A172 (cell line): Measurements from ENCODE around the gene SCLY. TPM values are rescaled to one million over a fixed set of nuclear protein-coding genes. Genes with fewer than 3 reads are reported as not detected.

Experiments
- DNase-seq: peaks from one replicate; pipeline ENCODE4 v3.0.0-alpha.2; 2015; ENCODE audit warnings: low spot score
- total RNA-seq: library from RNA; depleted of rRNA; stranded (reverse); fragments of >200 nt; shearing (Covaris generic); gene quantifications from 2 replicates; pipeline ENCODE4 v1.2.3, GENCODE V29; 2014

The SCLY gene
- total RNA-seq, 1 experiment from 2014 or later: 79.9 TPM

DNA sequence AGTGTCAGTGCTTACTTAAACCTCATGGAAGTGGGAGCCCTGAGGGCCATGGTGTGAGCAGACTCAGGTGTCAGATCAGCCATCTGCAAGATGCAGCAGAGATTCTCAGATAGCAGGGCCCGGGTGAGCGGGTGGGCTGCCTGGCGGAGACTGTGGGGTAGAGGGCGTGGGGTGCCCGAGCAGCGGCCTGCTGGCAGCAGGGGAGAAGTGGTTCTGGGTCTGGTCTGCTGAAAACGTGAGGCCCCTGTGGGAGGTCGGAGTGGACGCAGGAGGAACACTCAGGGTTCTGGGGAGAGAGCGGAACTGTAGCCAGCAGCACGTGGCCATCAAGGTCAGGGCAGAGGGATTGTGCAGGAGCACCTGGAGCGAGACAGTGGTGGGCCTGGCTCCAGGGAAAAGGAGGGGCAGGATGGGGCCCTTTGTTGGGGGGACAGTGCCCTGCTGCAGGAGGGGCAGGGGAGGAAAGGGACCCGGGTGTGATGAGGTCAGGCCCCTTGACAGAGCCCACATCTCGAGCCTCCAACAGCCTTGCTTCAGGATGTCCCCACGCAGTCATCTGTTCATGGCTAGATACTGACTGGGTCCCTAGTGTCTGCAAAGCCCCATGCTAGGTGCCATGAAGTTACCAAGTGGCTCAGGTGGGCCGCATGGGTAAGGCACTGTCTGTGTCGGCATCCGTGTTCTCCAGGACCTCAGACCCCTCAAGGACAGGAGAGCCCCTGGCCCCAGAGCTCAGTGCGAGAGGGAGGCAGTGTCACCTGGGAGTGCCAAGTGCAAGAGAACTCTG is 36.6 kb downstream of the SCLY start:
- DNase-seq: no peak

DNA sequence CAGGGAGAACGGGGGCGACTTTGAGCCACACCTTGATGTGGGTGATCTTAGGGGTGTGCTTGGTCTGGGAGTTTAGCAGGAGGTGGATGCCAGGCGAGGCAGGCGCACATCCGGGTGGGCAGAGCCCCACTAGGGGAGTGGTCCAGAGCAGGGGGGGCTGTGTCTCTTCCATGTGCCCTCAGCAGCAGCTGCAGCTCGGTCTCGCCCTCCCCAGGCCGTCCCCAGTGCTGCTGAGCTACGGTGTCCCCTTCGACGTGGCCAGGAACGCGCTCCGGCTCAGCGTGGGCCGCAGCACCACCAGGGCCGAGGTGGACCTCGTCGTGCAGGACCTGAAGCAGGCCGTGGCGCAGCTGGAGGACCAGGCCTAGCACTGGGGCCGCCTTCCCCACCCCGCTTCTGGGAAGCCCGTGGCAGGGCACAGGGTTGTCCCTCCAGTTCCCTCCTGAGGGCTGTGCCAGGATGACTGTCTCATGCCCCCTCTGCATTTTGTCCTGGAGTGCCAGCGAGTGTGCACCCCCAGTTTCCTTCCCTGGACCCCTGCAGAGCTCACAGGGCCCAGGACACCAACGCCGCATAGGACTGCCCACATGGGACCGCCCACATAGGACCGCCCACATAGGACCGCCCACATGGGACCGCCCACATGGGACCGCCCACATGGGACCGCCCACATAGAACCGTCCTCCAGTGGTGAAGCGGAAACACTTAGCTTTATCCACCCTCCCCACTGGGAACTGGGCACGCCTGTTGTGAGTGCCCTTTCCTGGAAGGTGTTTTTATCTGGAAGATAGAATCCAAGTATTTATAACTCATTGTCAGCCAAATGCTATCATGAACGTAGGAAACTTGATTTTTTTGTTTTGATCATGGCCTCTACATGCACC is 37.4 kb downstream of the SCLY start:
- peak; percentile 79 for DNase-seq

DNA sequence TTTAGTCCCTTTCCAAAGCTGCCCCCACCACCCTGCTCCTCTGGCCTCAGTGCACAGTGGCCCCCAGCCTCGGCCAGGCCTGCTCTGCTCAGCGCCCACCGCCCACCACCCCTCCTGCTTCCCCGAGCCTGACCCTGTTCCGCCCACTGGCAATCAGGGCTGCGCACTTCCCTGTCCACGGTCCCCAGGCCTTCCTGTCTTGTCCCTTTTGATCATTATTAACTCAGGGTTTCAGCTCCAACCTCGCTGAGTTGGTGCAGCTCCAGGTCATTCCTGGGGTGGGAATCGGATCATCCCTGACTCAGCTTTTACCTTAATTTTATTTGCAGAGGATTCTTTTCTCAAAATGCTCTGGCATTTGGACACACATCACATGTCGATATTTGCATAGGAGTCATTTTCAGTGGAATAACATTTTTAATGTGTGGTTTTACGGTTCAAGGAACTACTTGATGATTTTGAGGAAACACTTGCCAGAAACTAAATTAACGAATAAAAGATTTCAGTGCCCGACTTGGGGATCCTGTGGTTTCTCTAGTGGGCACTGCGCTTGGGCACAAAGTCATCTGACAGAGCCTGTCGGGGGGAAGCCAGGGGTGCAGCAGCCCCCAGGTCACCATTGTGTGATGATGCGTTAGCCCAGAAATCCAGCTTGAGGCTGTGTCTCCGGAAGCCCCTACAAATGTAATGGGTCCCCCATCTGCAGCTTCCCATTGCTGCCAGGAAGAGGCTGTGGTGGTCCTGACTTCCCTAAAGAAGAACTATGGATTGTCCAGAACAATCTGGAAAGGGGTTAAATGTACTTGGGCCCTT is 38.3 kb downstream of the SCLY start:
- DNase-seq: no peak

DNA sequence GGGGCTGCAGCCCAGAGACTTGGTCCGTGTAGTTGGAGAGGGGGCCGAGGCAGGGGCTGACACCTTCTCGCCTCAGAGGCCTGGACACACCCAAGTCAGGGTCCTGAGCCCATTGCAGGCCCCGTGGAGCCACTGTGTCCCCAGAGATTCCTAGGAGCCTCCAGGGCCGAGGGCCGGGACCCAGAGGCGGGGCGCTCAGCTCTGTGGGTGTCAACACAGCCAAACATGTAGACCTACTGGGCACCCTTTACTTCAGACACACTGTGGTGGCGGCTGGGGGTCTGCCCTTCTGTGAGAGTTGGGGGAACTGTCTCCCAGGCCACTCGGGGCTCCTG is 38.9 kb downstream of the SCLY start:
- DNase-seq: no peak

DNA sequence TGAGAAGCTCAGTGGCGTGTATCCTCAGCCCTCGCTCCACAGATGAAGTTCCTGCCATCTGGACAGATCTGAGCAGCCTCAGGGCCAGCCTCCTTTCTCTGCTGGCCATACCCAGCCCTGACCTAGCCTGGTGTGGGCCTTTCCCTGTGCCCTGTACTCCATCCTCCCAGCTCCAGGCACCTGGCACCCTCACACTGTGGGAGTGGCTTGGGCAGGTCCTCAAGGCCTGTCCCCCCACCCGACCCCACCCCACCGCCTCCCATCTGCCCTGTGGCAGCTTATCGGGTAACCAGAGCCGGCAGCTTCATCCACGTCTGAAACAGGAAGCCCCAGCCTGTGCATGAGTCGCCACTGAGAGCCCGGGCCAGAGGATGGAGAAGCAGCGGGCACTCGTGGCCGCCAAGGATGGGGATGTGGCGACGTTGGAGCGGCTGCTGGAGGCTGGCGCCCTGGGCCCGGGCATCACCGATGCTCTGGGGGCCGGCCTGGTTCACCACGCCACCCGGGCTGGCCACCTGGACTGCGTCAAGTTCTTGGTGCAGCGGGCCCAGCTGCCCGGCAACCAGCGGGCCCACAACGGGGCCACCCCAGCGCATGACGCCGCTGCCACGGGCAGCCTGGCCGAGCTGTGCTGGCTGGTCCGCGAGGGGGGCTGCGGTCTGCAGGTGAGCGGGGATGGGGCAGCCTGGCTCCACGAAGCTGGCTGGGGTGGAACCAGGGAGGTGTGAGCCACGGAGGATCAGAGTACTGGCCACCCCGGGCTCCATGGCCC is 39.4 kb downstream of the SCLY start, which contains the start of gene ESPNL:
ESPNL (plus strand) TSS at position 292 of the 772 bp plus-strand sequence; CDS start at position 372, 80 bp downstream.
- peak; percentile 26 for DNase-seq

DNA sequence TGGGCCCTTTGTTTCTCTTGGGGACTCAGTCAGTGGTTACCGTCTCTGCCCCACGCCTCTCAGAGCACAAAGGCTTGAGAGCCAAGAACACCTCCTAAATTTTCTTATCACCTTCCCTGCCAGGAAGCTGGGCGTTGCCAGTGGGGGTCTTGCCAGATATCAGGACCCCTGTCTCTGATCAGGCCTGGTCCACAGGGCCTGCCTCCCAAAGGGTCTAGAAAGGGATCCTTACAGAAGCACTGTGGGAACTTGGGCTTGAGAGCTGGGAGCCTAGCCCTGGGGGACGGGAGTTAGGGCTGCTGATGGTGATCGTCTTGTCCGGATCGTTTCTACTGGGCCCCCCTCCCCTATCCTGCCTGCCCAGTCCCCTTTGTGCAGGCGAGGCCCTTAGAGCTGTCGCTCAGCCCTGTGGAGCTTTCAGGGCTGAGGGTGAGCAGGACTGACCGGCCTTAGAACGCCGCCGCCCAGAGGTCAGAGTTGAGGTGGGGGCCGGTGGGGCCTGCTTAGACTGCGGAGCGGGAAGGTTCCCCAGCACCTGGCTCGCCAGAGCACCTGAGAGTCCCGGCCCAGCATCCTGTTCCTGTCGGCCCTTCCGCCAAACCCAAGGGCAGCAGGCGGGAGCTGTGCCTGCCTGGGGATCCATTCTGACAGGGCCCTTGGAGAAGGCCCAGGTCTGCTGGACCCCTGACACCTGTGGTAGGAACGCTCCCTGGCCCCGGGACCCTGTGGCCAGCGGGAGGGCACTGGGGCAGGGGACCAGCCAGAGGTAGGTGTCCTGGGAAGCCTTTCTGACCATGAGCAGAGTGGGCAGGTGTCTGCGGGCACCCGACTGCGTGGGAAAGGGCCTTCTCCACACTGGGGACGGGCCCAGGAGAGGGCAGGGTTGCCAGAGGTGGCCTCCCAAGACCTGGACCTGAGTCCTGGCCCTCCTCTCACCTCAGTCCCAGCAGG is 40.3 kb downstream of the SCLY start:
- no peak for DNase-seq

DNA sequence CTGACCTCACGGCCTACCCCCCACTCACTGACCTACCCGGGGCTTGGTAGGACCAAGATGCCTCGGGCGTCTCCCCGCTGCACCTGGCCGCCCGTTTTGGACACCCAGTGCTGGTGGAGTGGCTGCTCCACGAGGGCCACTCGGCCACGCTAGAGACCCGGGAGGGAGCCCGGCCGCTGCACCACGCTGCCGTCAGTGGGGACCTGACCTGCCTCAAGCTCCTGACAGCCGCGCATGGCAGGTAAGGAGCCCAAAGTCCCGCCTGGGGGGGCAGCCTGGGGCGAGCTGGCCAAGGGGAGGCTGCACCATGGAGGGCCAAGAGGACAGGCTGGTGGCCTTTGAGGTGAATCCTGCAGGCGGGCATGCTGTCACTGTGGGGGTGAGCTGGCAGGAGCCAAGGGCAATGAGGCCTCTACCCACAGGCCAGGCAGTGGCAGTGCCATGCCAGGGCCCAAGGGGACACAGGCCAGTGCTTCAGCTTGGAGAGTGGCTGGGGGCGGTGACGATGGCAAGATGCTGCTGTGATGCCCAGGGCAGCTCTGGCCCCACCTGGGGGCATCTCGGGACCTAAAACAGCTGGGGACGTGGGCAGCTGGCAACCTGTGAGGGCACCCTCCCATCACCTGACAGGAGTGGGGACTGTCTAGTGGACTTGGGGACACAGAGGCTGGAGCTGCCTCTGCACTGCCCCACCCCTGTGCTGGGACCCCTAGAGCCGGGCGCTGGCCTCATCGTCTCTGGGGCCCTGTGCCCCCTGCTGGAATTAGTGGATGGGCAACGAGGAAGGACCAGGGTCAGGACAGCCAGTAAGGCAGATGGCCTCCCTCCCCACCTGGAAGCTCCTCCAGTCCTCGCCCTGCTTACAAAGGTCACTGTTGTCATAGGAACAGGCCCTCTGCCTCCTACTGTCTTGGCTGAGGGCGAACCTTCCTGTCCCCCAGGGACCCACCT is 41.4 kb downstream of the SCLY start:
- DNase-seq: no peak

DNA sequence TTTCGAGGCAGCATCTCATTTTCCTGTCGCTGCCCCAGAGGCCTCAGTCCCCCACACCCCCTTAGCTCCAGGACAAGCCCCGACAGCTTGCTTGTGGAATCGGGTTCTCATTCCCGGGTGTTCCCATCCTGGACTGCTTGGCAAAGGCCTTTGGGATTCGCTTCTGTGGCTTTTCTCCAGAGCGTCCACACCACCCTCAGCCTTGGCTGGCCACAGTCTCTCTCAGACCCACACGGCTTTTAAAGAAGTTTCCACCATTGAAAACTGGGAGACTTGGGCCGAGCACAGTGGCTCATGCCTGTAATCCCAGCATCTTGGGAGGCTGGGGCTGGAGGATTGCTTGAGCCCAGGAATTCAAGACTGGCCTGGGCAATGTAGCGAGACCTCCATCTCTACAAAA is 42.1 kb downstream of the SCLY start:
- DNase-seq: no peak

DNA sequence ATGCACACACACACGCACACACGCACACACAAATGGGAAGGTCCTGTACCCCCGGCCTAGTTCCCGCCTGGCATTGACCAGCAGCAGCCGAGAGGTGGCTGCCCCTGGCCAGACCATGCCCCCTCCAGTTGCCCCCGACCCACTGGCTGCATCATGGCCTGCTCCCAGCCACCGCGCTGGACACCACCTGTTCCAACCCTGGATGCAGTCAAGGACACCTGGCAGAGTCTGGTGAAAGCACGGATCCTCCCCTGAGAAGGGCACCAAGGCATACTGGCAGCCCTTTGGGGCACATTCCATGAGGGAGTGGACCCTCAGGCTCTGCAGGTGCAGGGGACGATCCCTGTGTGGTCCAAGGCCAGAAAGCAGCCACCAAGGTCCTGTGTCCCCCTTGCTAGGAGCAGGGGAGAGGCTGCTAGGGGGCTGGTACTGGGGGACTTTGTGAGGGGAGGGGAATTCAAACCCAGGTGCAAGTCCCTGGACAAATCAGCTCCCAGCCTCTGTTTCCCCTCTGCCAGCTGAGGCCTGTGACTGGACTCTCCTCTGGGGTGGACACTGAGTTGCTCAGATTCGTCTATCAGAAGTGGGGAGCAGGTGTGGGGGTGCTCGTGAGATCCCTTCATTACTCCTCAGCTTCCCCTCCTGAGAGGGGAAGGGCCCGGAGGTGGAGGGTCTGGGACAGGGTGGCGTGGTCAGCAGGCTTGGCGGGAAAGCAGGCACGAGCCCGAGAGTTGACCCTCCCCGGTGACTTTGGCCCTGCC is 42.8 kb downstream of the SCLY start:
- no peak for DNase-seq

DNA sequence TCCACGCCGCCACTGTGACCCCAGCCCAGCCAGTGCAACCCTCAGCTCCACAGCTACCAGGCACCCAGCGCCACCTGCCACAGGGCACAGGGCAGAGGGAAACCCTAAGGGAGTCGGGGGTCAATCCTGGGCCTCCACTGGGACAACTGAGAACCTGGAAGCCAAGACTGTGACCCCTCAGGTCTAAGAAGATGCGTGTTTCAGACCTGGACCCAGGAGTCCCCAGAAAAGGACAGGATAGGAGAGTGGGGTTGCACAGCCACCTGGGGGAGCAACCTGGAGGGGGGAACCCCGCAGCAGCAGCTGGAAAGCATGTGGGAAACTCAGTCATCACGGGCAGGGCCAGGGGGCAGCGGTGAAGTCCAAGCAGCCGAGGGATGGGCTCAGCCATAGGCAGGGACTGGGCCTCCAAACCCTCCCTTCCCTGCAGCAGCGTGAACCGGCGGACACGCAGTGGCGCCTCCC is 43.5 kb downstream of the SCLY start:
- no peak for DNase-seq

DNA sequence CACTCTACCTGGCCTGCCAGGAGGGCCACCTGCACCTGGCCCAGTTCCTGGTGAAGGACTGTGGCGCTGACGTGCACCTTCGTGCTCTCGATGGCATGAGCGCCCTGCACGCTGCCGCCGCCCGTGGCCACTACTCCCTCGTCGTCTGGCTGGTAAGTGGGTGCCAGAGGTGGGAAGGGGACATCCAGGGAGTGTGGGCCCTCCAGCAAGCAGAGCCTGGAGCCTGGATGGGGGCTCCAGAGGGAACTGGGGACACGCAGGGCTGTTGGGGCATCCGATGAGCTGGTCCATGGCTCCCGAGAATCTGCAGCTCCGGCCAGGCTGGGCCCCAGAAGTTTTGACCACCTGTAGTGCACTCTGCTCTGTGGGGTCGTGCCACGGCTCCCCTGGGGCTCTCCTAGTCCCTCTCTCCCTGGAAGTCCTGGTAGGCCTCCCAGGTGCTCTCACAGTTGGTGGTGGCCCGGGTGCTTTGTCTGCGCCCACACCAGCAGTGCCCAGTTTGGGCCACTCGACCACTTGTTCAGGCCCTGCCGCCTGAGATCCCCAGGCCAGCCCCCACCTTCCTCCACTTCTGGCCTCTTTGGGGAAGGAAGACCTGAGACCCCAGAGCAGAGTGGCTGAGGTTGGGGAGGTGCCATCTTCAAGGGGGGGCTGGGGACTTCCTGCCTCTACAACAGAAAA is 44.0 kb downstream of the SCLY start:
- no peak for DNase-seq

DNA sequence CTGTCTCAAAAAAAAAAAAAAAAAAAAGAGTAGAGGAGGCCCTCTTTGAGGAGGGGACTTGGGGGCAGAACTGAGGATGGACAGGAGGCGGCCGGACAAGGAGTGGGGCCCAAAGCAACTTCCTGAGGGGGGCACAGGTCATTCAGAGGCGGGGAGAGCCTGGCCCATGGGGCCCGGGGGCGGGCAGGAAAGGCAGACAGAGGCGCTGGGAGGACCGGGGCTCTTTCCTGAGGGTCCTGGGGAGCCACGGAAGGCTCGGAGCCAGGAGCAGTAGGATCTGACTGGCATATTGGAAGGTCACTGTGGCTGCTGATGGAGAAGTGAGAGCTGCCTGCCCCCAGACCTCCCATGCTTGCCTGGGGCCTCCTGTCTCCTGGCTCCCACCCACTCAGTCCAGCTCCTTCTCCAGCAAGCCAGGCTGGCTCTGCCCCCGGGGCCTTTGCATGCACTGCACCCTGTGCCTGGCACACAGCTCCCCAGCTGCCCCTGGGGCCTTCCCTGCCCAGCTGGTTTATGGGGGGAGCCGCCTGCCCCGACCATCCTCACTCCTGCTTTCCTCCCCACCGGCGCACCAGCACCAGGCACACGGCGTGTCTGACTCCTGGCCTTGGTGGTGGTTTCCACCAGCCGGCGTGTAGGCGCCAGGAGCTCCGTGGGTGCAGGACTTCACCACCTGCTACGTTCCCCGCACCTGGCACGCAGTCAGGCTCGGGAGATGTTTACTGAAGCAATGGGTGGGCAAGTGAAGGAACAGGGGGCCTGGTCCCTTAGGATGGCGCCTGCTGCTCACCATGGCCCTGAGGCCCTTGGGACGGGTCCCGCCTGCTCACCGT is 44.9 kb downstream of the SCLY start:
- no peak for DNase-seq

DNA sequence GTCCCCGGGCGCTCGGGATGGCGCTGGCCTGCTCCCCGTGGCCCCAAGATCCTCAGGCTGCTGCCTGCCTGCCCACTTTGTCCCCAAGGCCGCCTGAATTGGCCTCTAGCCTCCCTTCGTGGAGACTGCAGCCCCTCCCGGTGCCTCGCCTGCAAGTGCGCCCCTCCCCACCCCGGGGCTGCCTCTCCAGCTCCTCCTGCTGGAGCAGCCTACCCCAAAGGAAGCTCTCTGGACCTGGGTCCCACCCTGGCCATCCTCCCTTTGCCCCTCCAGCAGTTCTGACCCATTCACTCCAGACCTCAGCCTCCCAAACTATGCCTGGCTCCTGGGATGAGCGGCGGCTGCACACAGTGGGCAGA is 45.5 kb downstream of the SCLY start:
- DNase-seq: no peak

DNA sequence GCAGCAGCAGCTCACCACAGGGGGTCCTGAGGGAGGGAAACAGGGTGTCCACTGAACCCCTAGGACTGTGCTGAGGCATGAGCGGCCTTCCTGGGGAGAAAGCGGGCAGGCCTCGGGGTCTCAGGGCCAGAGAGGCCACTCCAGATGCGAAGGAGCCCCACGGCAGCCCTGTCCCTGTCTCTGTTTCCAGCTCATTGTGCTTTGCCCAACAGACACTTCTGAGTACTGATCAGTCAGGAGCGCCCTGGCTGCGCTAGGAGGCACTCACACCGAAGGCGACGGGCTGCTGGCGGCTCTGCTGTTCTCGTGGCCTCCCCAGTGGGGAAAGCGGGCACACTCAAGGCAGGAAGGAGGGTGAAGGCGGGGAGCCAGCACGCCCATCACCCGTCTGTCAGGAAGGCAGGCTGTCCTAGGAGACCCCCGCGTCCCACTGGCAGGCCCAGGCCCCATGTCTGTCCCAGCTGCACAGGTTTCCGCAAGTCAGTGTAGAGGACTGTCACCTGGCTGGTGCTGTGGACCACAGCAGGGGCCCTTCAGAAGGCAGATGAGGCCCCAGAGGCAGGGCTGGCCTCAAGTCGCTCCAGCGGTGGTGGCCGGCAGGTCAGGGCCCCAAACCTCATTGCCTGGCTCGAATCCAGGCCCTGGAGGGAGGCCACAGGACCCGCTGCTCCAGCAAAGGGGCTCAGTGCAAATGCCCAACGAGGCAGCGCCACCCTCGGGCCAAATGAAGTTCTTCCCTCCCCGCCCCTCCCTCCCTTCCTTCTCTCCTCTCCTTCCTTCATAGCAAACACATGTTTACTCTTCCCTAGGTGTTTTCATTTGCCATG is 46.1 kb downstream of the SCLY start:
- no peak for DNase-seq

DNA sequence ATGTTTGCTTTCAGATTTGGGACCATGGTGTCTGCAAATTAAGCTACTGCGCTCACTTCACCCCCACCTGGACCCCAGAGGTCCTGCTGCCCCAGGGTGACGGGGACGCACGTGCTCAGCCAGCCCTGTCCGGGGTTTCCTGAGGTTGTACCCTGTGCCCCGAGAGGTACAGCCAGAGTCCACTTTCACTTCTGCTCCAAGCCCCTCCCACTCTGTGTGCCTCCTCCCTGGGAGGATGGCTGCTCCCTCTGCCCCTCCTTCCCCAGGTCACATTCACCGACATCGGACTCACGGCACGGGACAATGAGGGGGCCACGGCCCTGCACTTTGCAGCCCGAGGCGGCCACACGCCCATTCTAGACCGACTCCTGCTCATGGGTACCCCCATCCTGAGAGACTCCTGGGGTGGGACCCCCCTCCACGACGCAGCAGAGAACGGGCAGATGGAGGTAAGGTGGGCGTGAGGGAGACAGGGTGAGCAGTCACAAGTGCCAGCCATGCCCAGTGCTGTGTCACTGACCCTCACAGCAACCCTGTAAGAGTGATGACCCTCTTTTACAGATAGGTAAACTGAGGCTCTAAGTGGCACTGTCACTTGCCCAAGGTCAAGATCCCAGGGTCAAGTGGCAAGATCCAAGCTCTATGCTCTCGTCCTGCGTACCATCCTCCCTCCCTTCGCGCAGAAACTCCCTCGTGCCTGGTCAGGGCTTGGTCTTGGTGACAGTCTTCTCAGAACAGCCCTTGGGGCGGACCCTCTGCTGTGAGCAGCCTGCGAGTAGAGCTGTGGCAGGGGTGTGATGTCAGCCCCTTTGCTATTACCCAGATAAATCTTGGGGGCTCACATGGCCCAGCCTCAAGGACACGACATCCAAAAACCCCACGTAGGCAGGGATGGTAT is 47.0 kb downstream of the SCLY start:
- DNase-seq: no peak
